WTC11 (cell line): Measurements from ENCODE around the gene GDAP1L1. TPM values are rescaled to one million over a fixed set of nuclear protein-coding genes. Genes with fewer than 3 reads are reported as not detected.

Source experiments
- ATF1 ChIP-seq: sonication (generic); formaldehyde crosslinking; IDR thresholded peaks from 2 replicates; pipeline ENCODE4 v1.8.1; 2023; ENCODE audit warnings: mild to moderate bottlenecking, moderate library complexity, missing genetic modification reagents
- CBFB ChIP-seq: sonication (generic); formaldehyde crosslinking; IDR thresholded peaks from 2 replicates; pipeline ENCODE4 v1.8.1; 2022; ENCODE audit warnings: mild to moderate bottlenecking, low read depth, missing genetic modification reagents
- CREM ChIP-seq: sonication (generic); formaldehyde crosslinking; IDR thresholded peaks from 2 replicates; pipeline ENCODE4 v1.8.1; 2022; ENCODE audit warnings: mild to moderate bottlenecking, missing genetic modification reagents, moderate library complexity
- EMX1 ChIP-seq: fragments of 250-450 bp; sonication (Bioruptor Pico); IDR thresholded peaks from 2 replicates; pipeline ENCODE4 v1.8.0; 2021; ENCODE audit warnings: mild to moderate bottlenecking
- ETV6 ChIP-seq: sonication (generic); formaldehyde crosslinking; IDR thresholded peaks from 2 replicates; pipeline ENCODE4 v1.8.1; 2022; ENCODE audit warnings: mild to moderate bottlenecking, missing genetic modification reagents
- FOXP1 ChIP-seq: sonication (generic); formaldehyde crosslinking; IDR thresholded peaks from 2 replicates; pipeline ENCODE4 v1.8.0; 2022; ENCODE audit warnings: missing genetic modification reagents, mild to moderate bottlenecking, moderate library complexity, borderline replicate concordance
- HMGA2 ChIP-seq: fragments of 250-450 bp; sonication (Bioruptor Pico); IDR thresholded peaks from 2 replicates; pipeline ENCODE4 v1.4.0; 2021; ENCODE audit warnings: mild to moderate bottlenecking, moderate library complexity
- KAT7 ChIP-seq: sonication (generic); formaldehyde crosslinking; IDR thresholded peaks from 2 replicates; pipeline ENCODE4 v1.8.1; 2023; ENCODE audit warnings: missing genetic modification reagents, mild to moderate bottlenecking, borderline replicate concordance
- NFATC4 ChIP-seq: fragments of 250-450 bp; sonication (Bioruptor Pico); IDR thresholded peaks from 2 replicates; pipeline ENCODE4 v1.9.0; 2021; ENCODE audit warnings: mild to moderate bottlenecking
- SMAD4 ChIP-seq: sonication (generic); formaldehyde crosslinking; IDR thresholded peaks from 2 replicates; pipeline ENCODE4 v1.8.0; 2022; ENCODE audit warnings: mild to moderate bottlenecking, missing genetic modification reagents
- SOX15 ChIP-seq: fragments of 250-450 bp; sonication (Bioruptor Pico); IDR thresholded peaks from 2 replicates; pipeline ENCODE4 v1.9.0; 2021; ENCODE audit warnings: mild to moderate bottlenecking
- TP53 ChIP-seq: sonication (generic); formaldehyde crosslinking; IDR thresholded peaks from 2 replicates; pipeline ENCODE4 v1.8.1; 2023; ENCODE audit warnings: mild to moderate bottlenecking, missing genetic modification reagents
- ZNF138 ChIP-seq: sonication (generic); formaldehyde crosslinking; conservative IDR thresholded peaks from 2 replicates; pipeline ENCODE4 v1.8.1; 2022; ENCODE audit warnings: mild to moderate bottlenecking, moderate library complexity, missing genetic modification reagents
- total RNA-seq: library from RNA; stranded (reverse); gene quantifications from 3 replicates; pipeline ENCODE4 v1.2.3, GENCODE V29; 2021
- TF ChIP-seq, protein P1 (sequence below): fragments of 250-450 bp; sonication (Bioruptor Pico); IDR thresholded peaks from 2 replicates; pipeline ENCODE4 v2.1.2; 2022; ENCODE audit warnings: mild to moderate bottlenecking, moderate library complexity
- TF ChIP-seq, protein P2 (sequence below): fragments of 250-450 bp; sonication (Bioruptor Pico); IDR thresholded peaks from 2 replicates; pipeline ENCODE4 v1.9.0; 2021; ENCODE audit warnings: mild to moderate bottlenecking, borderline replicate concordance
- TF ChIP-seq, protein P3 (sequence below): sonication (generic); formaldehyde crosslinking; IDR thresholded peaks from 2 replicates; pipeline ENCODE4 v1.8.1; 2022; ENCODE audit warnings: low read depth, missing genetic modification reagents, borderline replicate concordance
- TF ChIP-seq, protein P4 (sequence below): sonication (generic); formaldehyde crosslinking; IDR thresholded peaks from 2 replicates; pipeline ENCODE4 v1.8.0; 2022; ENCODE audit warnings: mild to moderate bottlenecking, missing genetic modification reagents
- TF ChIP-seq, protein P5 (sequence below): sonication (generic); formaldehyde crosslinking; IDR thresholded peaks from 2 replicates; pipeline ENCODE4 v1.8.0; 2022; ENCODE audit warnings: mild to moderate bottlenecking, missing genetic modification reagents
- TF ChIP-seq, protein P6 (sequence below): sonication (generic); formaldehyde crosslinking; IDR thresholded peaks from 2 replicates; pipeline ENCODE4 v1.8.0; 2023; ENCODE audit warnings: missing genetic modification reagents, mild to moderate bottlenecking, borderline replicate concordance
- TF ChIP-seq, protein P7 (sequence below): fragments of 250-450 bp; sonication (Bioruptor Pico); IDR thresholded peaks from 2 replicates; pipeline ENCODE4 v1.9.0; 2021; ENCODE audit warnings: mild to moderate bottlenecking
- TF ChIP-seq, protein P8 (sequence below): sonication (generic); formaldehyde crosslinking; IDR thresholded peaks from 2 replicates; pipeline ENCODE4 v1.8.1; 2022; ENCODE audit warnings: missing genetic modification reagents, borderline replicate concordance

Gene GDAP1L1
- total RNA-seq, 1 experiment from 2014 or later, result 7.5 TPM

DNA sequence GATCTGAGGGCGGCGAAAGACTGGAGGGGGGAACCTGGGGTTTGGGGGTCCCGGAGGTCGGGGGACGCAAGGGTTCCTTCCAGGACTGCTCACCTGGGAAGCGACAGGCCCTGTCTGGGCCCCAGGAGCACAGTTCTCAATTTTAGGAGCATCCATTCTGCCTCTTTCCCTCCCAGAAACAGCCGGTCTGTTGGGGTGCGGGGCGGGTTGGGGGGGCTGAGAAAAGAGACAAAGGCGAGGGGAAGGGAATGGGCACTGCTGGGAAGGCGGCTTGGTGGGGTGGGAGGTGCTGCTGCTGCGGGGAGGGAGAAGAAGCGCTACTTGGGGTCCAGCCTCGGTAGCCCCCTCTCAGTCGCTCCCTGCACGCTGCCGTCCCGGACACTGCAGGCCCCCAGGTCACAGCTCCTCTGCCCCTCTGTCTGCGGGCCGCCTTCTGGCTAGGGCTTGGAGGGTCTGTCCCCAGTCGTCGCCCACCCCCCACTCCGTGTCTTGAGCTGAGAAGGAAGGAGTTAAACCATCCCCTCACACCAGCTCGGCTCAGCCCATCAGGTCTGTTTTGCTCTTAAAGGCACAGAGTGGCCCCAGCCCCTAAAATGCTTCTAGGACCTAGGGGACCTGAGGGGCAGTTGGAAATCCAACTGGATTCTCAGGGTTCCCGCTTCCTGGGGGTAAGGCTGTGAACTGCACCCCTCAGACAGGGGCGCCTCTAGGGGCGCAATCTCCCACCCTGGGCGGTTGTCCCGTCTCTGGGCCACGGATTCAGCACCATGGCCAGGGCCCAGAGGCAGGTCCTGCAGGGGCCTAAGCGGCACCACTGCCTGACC lies 690 bp downstream of the GDAP1L1 start (continued):
- TF ChIP-seq, protein P1, sequence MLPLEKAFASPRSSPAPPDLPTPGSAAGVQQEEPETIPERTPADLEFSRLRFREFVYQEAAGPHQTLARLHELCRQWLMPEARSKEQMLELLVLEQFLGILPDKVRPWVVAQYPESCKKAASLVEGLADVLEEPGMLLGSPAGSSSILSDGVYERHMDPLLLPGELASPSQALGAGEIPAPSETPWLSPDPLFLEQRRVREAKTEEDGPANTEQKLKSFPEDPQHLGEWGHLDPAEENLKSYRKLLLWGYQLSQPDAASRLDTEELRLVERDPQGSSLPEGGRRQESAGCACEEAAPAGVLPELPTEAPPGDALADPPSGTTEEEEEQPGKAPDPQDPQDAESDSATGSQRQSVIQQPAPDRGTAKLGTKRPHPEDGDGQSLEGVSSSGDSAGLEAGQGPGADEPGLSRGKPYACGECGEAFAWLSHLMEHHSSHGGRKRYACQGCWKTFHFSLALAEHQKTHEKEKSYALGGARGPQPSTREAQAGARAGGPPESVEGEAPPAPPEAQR (CRISPR knock-in tag), result no peak
- TF ChIP-seq SMAD4 (CRISPR knock-in tag) (no peak), CBFB (CRISPR knock-in tag) (peak; percentile 85; the same call in 1 of the 2 replicates), ZNF138 (CRISPR knock-in tag) (0 out of 2 replicates have a peak, but pooled peaks have one; percentile 53), CREM (peak; percentile 83), NFATC4 (CRISPR knock-in tag) (no peak), ATF1 (CRISPR knock-in tag) (no peak; the same call in 1 of the 2 replicates), KAT7 (CRISPR knock-in tag) (no peak), SOX15 (CRISPR knock-in tag) (no peak), TP53 (CRISPR knock-in tag) (peak; percentile 92), HMGA2 (no peak), FOXP1 (CRISPR knock-in tag) (peak; percentile 51; the same call in 1 of the 2 replicates), EMX1 (no peak), ETV6 (peak; percentile 79)
- TF ChIP-seq, protein P2, sequence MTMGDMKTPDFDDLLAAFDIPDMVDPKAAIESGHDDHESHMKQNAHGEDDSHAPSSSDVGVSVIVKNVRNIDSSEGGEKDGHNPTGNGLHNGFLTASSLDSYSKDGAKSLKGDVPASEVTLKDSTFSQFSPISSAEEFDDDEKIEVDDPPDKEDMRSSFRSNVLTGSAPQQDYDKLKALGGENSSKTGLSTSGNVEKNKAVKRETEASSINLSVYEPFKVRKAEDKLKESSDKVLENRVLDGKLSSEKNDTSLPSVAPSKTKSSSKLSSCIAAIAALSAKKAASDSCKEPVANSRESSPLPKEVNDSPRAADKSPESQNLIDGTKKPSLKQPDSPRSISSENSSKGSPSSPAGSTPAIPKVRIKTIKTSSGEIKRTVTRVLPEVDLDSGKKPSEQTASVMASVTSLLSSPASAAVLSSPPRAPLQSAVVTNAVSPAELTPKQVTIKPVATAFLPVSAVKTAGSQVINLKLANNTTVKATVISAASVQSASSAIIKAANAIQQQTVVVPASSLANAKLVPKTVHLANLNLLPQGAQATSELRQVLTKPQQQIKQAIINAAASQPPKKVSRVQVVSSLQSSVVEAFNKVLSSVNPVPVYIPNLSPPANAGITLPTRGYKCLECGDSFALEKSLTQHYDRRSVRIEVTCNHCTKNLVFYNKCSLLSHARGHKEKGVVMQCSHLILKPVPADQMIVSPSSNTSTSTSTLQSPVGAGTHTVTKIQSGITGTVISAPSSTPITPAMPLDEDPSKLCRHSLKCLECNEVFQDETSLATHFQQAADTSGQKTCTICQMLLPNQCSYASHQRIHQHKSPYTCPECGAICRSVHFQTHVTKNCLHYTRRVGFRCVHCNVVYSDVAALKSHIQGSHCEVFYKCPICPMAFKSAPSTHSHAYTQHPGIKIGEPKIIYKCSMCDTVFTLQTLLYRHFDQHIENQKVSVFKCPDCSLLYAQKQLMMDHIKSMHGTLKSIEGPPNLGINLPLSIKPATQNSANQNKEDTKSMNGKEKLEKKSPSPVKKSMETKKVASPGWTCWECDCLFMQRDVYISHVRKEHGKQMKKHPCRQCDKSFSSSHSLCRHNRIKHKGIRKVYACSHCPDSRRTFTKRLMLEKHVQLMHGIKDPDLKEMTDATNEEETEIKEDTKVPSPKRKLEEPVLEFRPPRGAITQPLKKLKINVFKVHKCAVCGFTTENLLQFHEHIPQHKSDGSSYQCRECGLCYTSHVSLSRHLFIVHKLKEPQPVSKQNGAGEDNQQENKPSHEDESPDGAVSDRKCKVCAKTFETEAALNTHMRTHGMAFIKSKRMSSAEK (CRISPR knock-in tag), result no peak
- TF ChIP-seq, protein P3, sequence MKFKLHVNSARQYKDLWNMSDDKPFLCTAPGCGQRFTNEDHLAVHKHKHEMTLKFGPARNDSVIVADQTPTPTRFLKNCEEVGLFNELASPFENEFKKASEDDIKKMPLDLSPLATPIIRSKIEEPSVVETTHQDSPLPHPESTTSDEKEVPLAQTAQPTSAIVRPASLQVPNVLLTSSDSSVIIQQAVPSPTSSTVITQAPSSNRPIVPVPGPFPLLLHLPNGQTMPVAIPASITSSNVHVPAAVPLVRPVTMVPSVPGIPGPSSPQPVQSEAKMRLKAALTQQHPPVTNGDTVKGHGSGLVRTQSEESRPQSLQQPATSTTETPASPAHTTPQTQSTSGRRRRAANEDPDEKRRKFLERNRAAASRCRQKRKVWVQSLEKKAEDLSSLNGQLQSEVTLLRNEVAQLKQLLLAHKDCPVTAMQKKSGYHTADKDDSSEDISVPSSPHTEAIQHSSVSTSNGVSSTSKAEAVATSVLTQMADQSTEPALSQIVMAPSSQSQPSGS (CRISPR knock-in tag), result no peak
- TF ChIP-seq, protein P4, sequence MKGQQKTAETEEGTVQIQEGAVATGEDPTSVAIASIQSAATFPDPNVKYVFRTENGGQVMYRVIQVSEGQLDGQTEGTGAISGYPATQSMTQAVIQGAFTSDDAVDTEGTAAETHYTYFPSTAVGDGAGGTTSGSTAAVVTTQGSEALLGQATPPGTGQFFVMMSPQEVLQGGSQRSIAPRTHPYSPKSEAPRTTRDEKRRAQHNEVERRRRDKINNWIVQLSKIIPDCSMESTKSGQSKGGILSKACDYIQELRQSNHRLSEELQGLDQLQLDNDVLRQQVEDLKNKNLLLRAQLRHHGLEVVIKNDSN (CRISPR knock-in tag), result peak; percentile 32; the same call in 1 of the 2 replicates
- TF ChIP-seq, protein P5, sequence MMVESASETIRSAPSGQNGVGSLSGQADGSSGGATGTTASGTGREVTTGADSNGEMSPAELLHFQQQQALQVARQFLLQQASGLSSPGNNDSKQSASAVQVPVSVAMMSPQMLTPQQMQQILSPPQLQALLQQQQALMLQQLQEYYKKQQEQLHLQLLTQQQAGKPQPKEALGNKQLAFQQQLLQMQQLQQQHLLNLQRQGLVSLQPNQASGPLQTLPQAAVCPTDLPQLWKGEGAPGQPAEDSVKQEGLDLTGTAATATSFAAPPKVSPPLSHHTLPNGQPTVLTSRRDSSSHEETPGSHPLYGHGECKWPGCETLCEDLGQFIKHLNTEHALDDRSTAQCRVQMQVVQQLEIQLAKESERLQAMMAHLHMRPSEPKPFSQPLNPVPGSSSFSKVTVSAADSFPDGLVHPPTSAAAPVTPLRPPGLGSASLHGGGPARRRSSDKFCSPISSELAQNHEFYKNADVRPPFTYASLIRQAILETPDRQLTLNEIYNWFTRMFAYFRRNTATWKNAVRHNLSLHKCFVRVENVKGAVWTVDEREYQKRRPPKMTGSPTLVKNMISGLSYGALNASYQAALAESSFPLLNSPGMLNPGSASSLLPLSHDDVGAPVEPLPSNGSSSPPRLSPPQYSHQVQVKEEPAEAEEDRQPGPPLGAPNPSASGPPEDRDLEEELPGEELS (CRISPR knock-in tag), result peak; percentile 88
- TF ChIP-seq, protein P6, sequence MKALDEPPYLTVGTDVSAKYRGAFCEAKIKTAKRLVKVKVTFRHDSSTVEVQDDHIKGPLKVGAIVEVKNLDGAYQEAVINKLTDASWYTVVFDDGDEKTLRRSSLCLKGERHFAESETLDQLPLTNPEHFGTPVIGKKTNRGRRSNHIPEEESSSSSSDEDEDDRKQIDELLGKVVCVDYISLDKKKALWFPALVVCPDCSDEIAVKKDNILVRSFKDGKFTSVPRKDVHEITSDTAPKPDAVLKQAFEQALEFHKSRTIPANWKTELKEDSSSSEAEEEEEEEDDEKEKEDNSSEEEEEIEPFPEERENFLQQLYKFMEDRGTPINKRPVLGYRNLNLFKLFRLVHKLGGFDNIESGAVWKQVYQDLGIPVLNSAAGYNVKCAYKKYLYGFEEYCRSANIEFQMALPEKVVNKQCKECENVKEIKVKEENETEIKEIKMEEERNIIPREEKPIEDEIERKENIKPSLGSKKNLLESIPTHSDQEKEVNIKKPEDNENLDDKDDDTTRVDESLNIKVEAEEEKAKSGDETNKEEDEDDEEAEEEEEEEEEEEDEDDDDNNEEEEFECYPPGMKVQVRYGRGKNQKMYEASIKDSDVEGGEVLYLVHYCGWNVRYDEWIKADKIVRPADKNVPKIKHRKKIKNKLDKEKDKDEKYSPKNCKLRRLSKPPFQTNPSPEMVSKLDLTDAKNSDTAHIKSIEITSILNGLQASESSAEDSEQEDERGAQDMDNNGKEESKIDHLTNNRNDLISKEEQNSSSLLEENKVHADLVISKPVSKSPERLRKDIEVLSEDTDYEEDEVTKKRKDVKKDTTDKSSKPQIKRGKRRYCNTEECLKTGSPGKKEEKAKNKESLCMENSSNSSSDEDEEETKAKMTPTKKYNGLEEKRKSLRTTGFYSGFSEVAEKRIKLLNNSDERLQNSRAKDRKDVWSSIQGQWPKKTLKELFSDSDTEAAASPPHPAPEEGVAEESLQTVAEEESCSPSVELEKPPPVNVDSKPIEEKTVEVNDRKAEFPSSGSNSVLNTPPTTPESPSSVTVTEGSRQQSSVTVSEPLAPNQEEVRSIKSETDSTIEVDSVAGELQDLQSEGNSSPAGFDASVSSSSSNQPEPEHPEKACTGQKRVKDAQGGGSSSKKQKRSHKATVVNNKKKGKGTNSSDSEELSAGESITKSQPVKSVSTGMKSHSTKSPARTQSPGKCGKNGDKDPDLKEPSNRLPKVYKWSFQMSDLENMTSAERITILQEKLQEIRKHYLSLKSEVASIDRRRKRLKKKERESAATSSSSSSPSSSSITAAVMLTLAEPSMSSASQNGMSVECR (CRISPR knock-in tag), result peak; percentile 93
- TF ChIP-seq, protein P7, sequence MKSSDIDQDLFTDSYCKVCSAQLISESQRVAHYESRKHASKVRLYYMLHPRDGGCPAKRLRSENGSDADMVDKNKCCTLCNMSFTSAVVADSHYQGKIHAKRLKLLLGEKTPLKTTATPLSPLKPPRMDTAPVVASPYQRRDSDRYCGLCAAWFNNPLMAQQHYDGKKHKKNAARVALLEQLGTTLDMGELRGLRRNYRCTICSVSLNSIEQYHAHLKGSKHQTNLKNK, result no peak
- TF ChIP-seq, protein P8, sequence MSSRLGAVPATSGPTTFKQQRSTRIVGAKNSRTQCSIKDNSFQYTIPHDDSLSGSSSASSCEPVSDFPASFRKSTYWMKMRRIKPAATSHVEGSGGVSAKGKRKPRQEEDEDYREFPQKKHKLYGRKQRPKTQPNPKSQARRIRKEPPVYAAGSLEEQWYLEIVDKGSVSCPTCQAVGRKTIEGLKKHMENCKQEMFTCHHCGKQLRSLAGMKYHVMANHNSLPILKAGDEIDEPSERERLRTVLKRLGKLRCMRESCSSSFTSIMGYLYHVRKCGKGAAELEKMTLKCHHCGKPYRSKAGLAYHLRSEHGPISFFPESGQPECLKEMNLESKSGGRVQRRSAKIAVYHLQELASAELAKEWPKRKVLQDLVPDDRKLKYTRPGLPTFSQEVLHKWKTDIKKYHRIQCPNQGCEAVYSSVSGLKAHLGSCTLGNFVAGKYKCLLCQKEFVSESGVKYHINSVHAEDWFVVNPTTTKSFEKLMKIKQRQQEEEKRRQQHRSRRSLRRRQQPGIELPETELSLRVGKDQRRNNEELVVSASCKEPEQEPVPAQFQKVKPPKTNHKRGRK (CRISPR knock-in tag), result no peak
